ENCODE results near the gene TPPP.
"Not testable (repeated sequence)": the region's sequence is repeated elsewhere in the genome, so short reads cannot be mapped to it uniquely, and the experiment has no call there.

Gene TPPP

GRCh38 chr5:694042-694431 lies 885 bp upstream of the TPPP start:
- DNase-seq (ENCODE audit: low read depth in 1 of 2, low spot score in 1 of 2): not testable (repeated sequence)

- not testable (repeated sequence) for DNase-seq (ENCODE audit: low read depth in 1 of 2, low spot score in 1 of 2)
These were observed 567 bp downstream of the TPPP start for GRCh38 chr5:692529-693041.

- DNase-seq (ENCODE audit: low read depth in 1 of 2, low spot score in 1 of 2): no peak
These were observed 1.2 kb downstream of the TPPP start for GRCh38 chr5:691817-692528.

GRCh38 chr5:691049-691448 lies 2.1 kb downstream of the TPPP start:
- DNase-seq (ENCODE audit: low read depth in 1 of 2, low spot score in 1 of 2): not testable (repeated sequence)

GRCh38 chr5:690293-690692 lies 2.9 kb downstream of the TPPP start:
- not testable (repeated sequence) for DNase-seq (ENCODE audit: low read depth in 1 of 2, low spot score in 1 of 2)

GRCh38 chr5:688348-689010 lies 4.7 kb downstream of the TPPP start:
- DNase-seq (ENCODE audit: low read depth in 1 of 2, low spot score in 1 of 2): not testable (repeated sequence)

- not testable (repeated sequence) for DNase-seq (ENCODE audit: low read depth in 1 of 2, low spot score in 1 of 2)
These were observed 6.2 kb downstream of the TPPP start for GRCh38 chr5:686936-687335.

- DNase-seq (ENCODE audit: low read depth in 1 of 2, low spot score in 1 of 2): not testable (repeated sequence)
These were observed 7.0 kb downstream of the TPPP start for GRCh38 chr5:686172-686523.

GRCh38 chr5:685262-686171 lies 7.6 kb downstream of the TPPP start:
- no peak for DNase-seq (ENCODE audit: low read depth in 1 of 2, low spot score in 1 of 2)

- DNase-seq (ENCODE audit: low read depth in 1 of 2, low spot score in 1 of 2): no peak
These were observed 8.4 kb downstream of the TPPP start for GRCh38 chr5:684751-685216.

- DNase-seq (ENCODE audit: low read depth in 1 of 2, low spot score in 1 of 2): no peak
These were observed 9.3 kb downstream of the TPPP start for GRCh38 chr5:683551-684481.

- DNase-seq (ENCODE audit: low read depth in 1 of 2, low spot score in 1 of 2): not testable (repeated sequence)
These were observed 10.3 kb downstream of the TPPP start for GRCh38 chr5:682651-683358.

- DNase-seq (ENCODE audit: low read depth in 1 of 2, low spot score in 1 of 2): not testable (repeated sequence)
These were observed 10.9 kb downstream of the TPPP start for GRCh38 chr5:682216-682615.

- not testable (repeated sequence) for DNase-seq (ENCODE audit: low read depth in 1 of 2, low spot score in 1 of 2)
These were observed 11.6 kb downstream of the TPPP start for GRCh38 chr5:681317-682191.

- DNase-seq (ENCODE audit: low read depth in 1 of 2, low spot score in 1 of 2): not testable (repeated sequence)
These were observed 12.3 kb downstream of the TPPP start for GRCh38 chr5:680836-681235.

- not testable (repeated sequence) for DNase-seq (ENCODE audit: low read depth in 1 of 2, low spot score in 1 of 2)
These were observed 12.9 kb downstream of the TPPP start for GRCh38 chr5:680118-680795.

GRCh38 chr5:679166-679895 lies 13.8 kb downstream of the TPPP start:
- not testable (repeated sequence) for DNase-seq (ENCODE audit: low read depth in 1 of 2, low spot score in 1 of 2)

All from activated CD4-positive, alpha-beta T cell treated with anti-CD3 and anti-CD28 coated beads, Interleukin-2, amount 50 U/mL, for 24 hours (primary cell).